HG02798 (cell line): Measurements from ENCODE around the gene TARS3.
A peak's percentile ranks its signal among the peaks of the same experiment; 100 is the strongest.

Experiments
- ATAC-seq: cut with Tn5 transposase; IDR thresholded peaks from one replicate; pipeline ENCODE4 v1.9.1; 2021; ENCODE audit warnings: mild to moderate bottlenecking; ENCODE audit not compliant: unreplicated experiment, poor library complexity

The TARS3 gene

GRCh38 chr15:101707983-101708382 lies 16.3 kb downstream of the TARS3 start:
- no peak for ATAC-seq

GRCh38 chr15:101702077-101702476 lies 22.2 kb downstream of the TARS3 start:
- no peak for ATAC-seq

GRCh38 chr15:101698314-101698713 lies 26.0 kb downstream of the TARS3 start:
- no peak for ATAC-seq

GRCh38 chr15:101697488-101697887 lies 26.8 kb downstream of the TARS3 start:
- no peak for ATAC-seq

GRCh38 chr15:101696829-101697228 lies 27.4 kb downstream of the TARS3 start:
- no peak for ATAC-seq

GRCh38 chr15:101694261-101694660 lies 30.0 kb downstream of the TARS3 start:
- no peak for ATAC-seq

- no peak for ATAC-seq
Observed at GRCh38 chr15:101692801-101693598, 31.3 kb downstream of the TARS3 start.

- no peak for ATAC-seq
Observed at GRCh38 chr15:101689901-101690300, 34.4 kb downstream of the TARS3 start.

GRCh38 chr15:101686718-101687117 lies 37.6 kb downstream of the TARS3 start:
- no peak for ATAC-seq

GRCh38 chr15:101684877-101685276 lies 39.4 kb downstream of the TARS3 start:
- ATAC-seq: no peak

- ATAC-seq: no peak
Observed at GRCh38 chr15:101684384-101684783, 39.9 kb downstream of the TARS3 start.

- no peak for ATAC-seq
Observed at GRCh38 chr15:101679806-101680205, 44.5 kb downstream of the TARS3 start.

- ATAC-seq: no peak
Observed at GRCh38 chr15:101676921-101677329, 47.3 kb downstream of the TARS3 start.

- peak; percentile 76 for ATAC-seq
Observed at GRCh38 chr15:101675796-101676582, 48.3 kb downstream of the TARS3 start.

- no peak for ATAC-seq
Observed at GRCh38 chr15:101675015-101675414, 49.3 kb downstream of the TARS3 start.

GRCh38 chr15:101672298-101672697 lies 52.0 kb downstream of the TARS3 start:
- no peak for ATAC-seq

GRCh38 chr15:101669744-101670143 lies 54.5 kb downstream of the TARS3 start:
- ATAC-seq: no peak

- ATAC-seq: no peak
Observed at GRCh38 chr15:101667881-101668280, 56.4 kb downstream of the TARS3 start.

- ATAC-seq: no peak
Observed at GRCh38 chr15:101664303-101664913, 59.9 kb downstream of the TARS3 start.

GRCh38 chr15:101662203-101662602 lies 62.1 kb downstream of the TARS3 start:
- no peak for ATAC-seq

- ATAC-seq: no peak
Observed at GRCh38 chr15:101660005-101660404, 64.3 kb downstream of the TARS3 start.
